Keratinocyte (primary cell): ENCODE measurements around the gene NES. TPM values are rescaled to one million over a fixed set of nuclear protein-coding genes. Genes with fewer than 3 reads are reported as not detected.
A peak's percentile ranks its signal among the peaks of the same experiment; 100 is the strongest.

Experiments
- DNase-seq: peaks from one replicate; pipeline ENCODE4 v3.0.0-alpha.2; 2011; ENCODE audit warnings: low read depth, missing footprints, low spot score
- FAIRE-seq: peaks from 2 replicates; lab custom pipeline; 2011; peaks lifted over from hg19 to GRCh38; lab: Jason Lieb, UNC
- H2AFZ ChIP-seq: 2 replicates; pipeline ENCODE4 v1.6.0; 2012; ENCODE audit warnings: low read length, control low read depth, inconsistent platforms; ENCODE audit not compliant: control insufficient read depth
- H3K27ac ChIP-seq: 2 replicates; pipeline ENCODE4 v1.5.1; 2011; ENCODE audit warnings: low read length; ENCODE audit not compliant: control insufficient read depth, insufficient read depth
- H3K27me3 ChIP-seq: 3 replicates; pipeline ENCODE4 v1.6.0; 2011; ENCODE audit warnings: low read length; ENCODE audit not compliant: control insufficient read depth, insufficient read depth; ENCODE audit errors: extremely low read depth
- H3K36me3 ChIP-seq, 2 experiments: 2 replicates in 1 of 2; 3 replicates in 1 of 2; pipeline ENCODE4 v1.5.1; 2011; ENCODE audit warnings: low read length in 2 of 2, mild to moderate bottlenecking in 1 of 2; ENCODE audit not compliant: control insufficient read depth in 2 of 2, insufficient read depth in 2 of 2; ENCODE audit errors: extremely low read depth in 1 of 2
- H3K4me1 ChIP-seq: 3 replicates; pipeline ENCODE4 v1.5.1; 2011; ENCODE audit warnings: low read length; ENCODE audit not compliant: control insufficient read depth, insufficient read depth; ENCODE audit errors: extremely low read depth
- H3K4me2 ChIP-seq: 3 replicates; pipeline ENCODE4 v1.6.0; 2011; ENCODE audit warnings: low read depth, low read length; ENCODE audit not compliant: control insufficient read depth, insufficient read depth; ENCODE audit errors: extremely low read depth
- H3K4me3 ChIP-seq, 3 experiments: fragments of 200-600 bp in 1 of 3; sonication (generic) in 1 of 3; 2 replicates in 2 of 3; 3 replicates in 1 of 3; pipeline ENCODE4 v1.5.1; 2011 to 2016; ENCODE audit warnings: low read length in 3 of 3, mild to moderate bottlenecking in 3 of 3, control low read depth in 2 of 3, inconsistent platforms in 1 of 3, low read depth in 1 of 3, mixed read lengths in 1 of 3, mixed run types in 1 of 3, moderate library complexity in 1 of 3; ENCODE audit not compliant: control insufficient read depth in 2 of 3, insufficient read depth in 2 of 3; ENCODE audit errors: extremely low read depth in 1 of 3
- H3K79me2 ChIP-seq: 2 replicates; pipeline ENCODE4 v1.6.0; 2012; ENCODE audit warnings: low read length; ENCODE audit not compliant: control insufficient read depth, insufficient read depth
- H3K9ac ChIP-seq: 3 replicates; pipeline ENCODE4 v1.6.0; 2011; ENCODE audit warnings: low read length; ENCODE audit not compliant: control insufficient read depth, insufficient read depth; ENCODE audit errors: extremely low read depth
- H3K9me1 ChIP-seq: 3 replicates; pipeline ENCODE4 v1.6.0; 2011; ENCODE audit warnings: low read length; ENCODE audit not compliant: control insufficient read depth, insufficient read depth; ENCODE audit errors: extremely low read depth
- H3K9me3 ChIP-seq: 2 replicates; pipeline ENCODE4 v1.5.1; 2012; ENCODE audit warnings: low read depth, low read length; ENCODE audit not compliant: control insufficient read depth
- H4K20me1 ChIP-seq: 3 replicates; pipeline ENCODE4 v1.6.0; 2011; ENCODE audit warnings: low read length; ENCODE audit not compliant: control insufficient read depth, insufficient read depth; ENCODE audit errors: extremely low read depth
- CTCF ChIP-seq, 3 experiments: IDR thresholded peaks in 1 of 3; conservative IDR thresholded peaks in 1 of 3; optimal IDR thresholded peaks in 1 of 3; 2 replicates in 2 of 3; 3 replicates in 1 of 3; pipeline versions ENCODE3 to v1.5.1; 2011; ENCODE audit warnings: low read length in 3 of 3, mild to moderate bottlenecking in 3 of 3, moderate library complexity in 2 of 3, control low read depth in 1 of 3, inconsistent platforms in 1 of 3; ENCODE audit not compliant: insufficient read depth in 2 of 3; ENCODE audit errors: extremely low read depth in 1 of 3
- EZH2 ChIP-seq: IDR thresholded peaks from one replicate; pipeline ENCODE4 v1.6.1; 2012; ENCODE audit warnings: inconsistent platforms, mild to moderate bottlenecking, low read length, moderate library complexity
- dilution Hi-C: fragments of 300-500 bp; cut with MboI; formaldehyde crosslinking; loops from one replicate; pipeline ENCODE4 v1.7.0; 2020; ENCODE audit warnings: low sequenced_read_pairs; ENCODE audit not compliant: extremely low pct_ligation_motif_present
- polyA plus RNA-seq, 5 experiments: library from polyadenylated mRNA; depleted of rRNA in 3 of 5; stranded (reverse) in 3 of 5; stranded (forward) in 1 of 5; unstranded in 1 of 5; fragments of >200 nt; gene quantifications; 1 replicate in 1 of 5; 2 replicates in 3 of 5; 3 replicates in 1 of 5; pipeline versions ENCODE4 v1.2.1 to v1.2.3, GENCODE V29; 2011 to 2012; ENCODE audit warnings: missing spikeins in 2 of 5, low read depth in 1 of 5, low replicate concordance in 1 of 5

The NES gene
- polyA plus RNA-seq, 1 donor (not counting 4 experiments of a cell fraction or from before 2014, with no cell fraction given) = not detected

GRCh38 chr1:156725683-156726280 is 48.6 kb upstream of the NES start:
- no peak overlapping the region for H2AFZ ChIP-seq
- peak; percentile 20 for FAIRE-seq
- peak overlapping the region; percentile 96 for H3K4me2 ChIP-seq
- H3K4me1 ChIP-seq = peaks cover 48% of the 10 kb centered on the region
- peaks cover 14% of the 10 kb centered on the region for H4K20me1 ChIP-seq
- no peaks in the 10 kb centered on the region for H3K9me1 ChIP-seq
- TF ChIP-seq CTCF (optimal IDR thresholded peaks at IDR 0.05 in 1 of 3, IDR thresholded peaks at IDR 0.05 in 1 of 3, conservative IDR thresholded peaks at IDR 0.05 in 1 of 3; ENCODE audit: extremely low read depth in 1 of 3, insufficient read depth in 2 of 3, low read length in 3 of 3) (peak; percentile 95 to 98 (median 98)), EZH2 (no peak)
- DNase-seq = peak; percentile 64
- peaks cover 73% of the 10 kb centered on the region for H3K79me2 ChIP-seq
- peaks cover 24 to 28% of the 10 kb centered on the region in 2 experiments for H3K36me3 ChIP-seq
- H3K4me3 ChIP-seq = peak overlapping the region; percentile 63 to 90 (median 68)
- peak overlapping the region; percentile 1 for H3K27ac ChIP-seq
- dilution Hi-C loops = no loop called here
- H3K27me3 ChIP-seq = no peaks in the 10 kb centered on the region
- H3K9ac ChIP-seq = peak overlapping the region; percentile 96
- no peaks in the 10 kb centered on the region for H3K9me3 ChIP-seq

DNA sequence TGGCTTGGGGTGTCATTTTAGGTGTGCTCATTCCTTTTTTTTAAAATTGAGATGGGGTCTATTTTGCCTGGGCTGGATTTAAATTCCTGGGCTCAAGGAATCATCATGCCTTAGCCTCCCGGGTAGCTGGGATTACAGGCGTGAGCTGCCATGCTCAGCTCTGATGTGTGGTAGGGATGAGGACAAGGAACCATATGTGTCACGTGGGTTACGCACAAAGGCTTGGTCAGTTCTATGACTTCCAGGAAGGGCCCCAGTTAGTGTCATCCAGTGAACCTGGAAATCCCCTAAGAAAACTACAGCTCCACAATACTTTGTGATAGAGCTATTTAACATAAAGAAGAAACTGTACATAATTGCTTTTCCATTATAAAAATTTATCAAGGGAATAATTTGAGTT is 44.3 kb upstream of the NES start:
- no peak overlapping the region for H3K27ac ChIP-seq
- H4K20me1 ChIP-seq = peaks cover 14% of the 10 kb centered on the region
- H3K27me3 ChIP-seq = no peaks in the 10 kb centered on the region
- peaks cover 27 to 37% of the 10 kb centered on the region in 2 experiments for H3K36me3 ChIP-seq
- DNase-seq = no peak
- dilution Hi-C loops = no loop called here
- H3K79me2 ChIP-seq = peaks cover 44% of the 10 kb centered on the region
- no peak overlapping the region for H2AFZ ChIP-seq
- no peaks in the 10 kb centered on the region for H3K9me1 ChIP-seq
- TF ChIP-seq EZH2 = no peak
- TF ChIP-seq CTCF (optimal IDR thresholded peaks at IDR 0.05 in 1 of 3, IDR thresholded peaks at IDR 0.05 in 1 of 3, conservative IDR thresholded peaks at IDR 0.05 in 1 of 3; ENCODE audit: extremely low read depth in 1 of 3, insufficient read depth in 2 of 3, low read length in 3 of 3) = no peak
- FAIRE-seq = no peak
- peaks cover 22% of the 10 kb centered on the region for H3K4me1 ChIP-seq
- H3K9me3 ChIP-seq = no peaks in the 10 kb centered on the region
- no peak overlapping the region for H3K4me2 ChIP-seq
- no peak overlapping the region for H3K9ac ChIP-seq
- H3K4me3 ChIP-seq = no peak overlapping the region
